Mesothelial cell of epicardium (in vitro differentiated cells): ENCODE results near the gene AGBL1. TPM values are rescaled to one million over a fixed set of nuclear protein-coding genes. Genes with fewer than 3 reads are reported as not detected.

ENCODE experiments used
- DNase-seq, 2 experiments: peaks; one replicate each; pipeline ENCODE4 v3.0.0; 2021; ENCODE audit warnings: low spot score in 2 of 2; ENCODE audit not compliant: unreplicated experiment in 2 of 2
- H3K27ac Mint-ChIP-seq: 2 replicates; pipeline ENCODE4 v1.8.0; 2021; ENCODE audit warnings: mixed read lengths
- H3K27me3 Mint-ChIP-seq: 2 replicates; pipeline ENCODE4 v1.8.0; 2021; ENCODE audit warnings: low read depth, mixed read lengths
- H3K36me3 Mint-ChIP-seq: 2 replicates; pipeline ENCODE4 v1.8.0; 2021; ENCODE audit warnings: mixed read lengths
- H3K4me1 Mint-ChIP-seq: 2 replicates; pipeline ENCODE4 v1.8.0; 2021; ENCODE audit warnings: mixed read lengths
- H3K4me3 Mint-ChIP-seq: 2 replicates; pipeline ENCODE4 v1.8.0; 2021; ENCODE audit warnings: mild to moderate bottlenecking, moderate library complexity, mixed read lengths
- H3K9me3 Mint-ChIP-seq: 2 replicates; pipeline ENCODE4 v1.8.0; 2021; ENCODE audit warnings: mixed read lengths
- total RNA-seq: library from RNA; stranded (reverse); gene quantifications from 3 replicates; pipeline ENCODE4 v1.2.1, GENCODE V29; 2021
- TF ChIP-seq, protein P1 (sequence below): fragments of 200-600 bp; sonication (generic); IDR thresholded peaks from one replicate; pipeline ENCODE4 v1.5.0; 2021; ENCODE audit warnings: antibody characterized with exemption; ENCODE audit not compliant: unreplicated experiment

AGBL1 gene
- total RNA-seq, 1 donor from 2014 or later: not detected

DNA sequence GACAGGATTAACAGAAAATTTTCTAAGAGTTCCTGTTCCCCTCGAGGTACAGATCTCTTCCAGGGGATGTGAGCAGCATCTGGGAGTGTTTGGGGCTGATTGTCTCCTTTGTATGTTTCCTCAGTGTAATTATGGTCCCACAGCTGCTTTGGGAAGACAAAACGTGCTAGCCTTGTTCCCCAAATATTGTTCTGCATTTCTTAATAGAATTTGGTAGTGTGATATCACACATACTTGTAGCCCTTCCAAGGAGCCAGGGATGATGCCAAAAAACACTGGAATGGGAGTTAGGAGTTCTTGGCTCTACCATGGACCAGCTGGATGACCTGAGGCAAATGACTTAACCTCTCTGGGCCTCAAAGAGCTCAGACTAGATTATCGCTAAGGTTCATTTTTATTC lies 19.0 kb upstream of the AGBL1 start:
- no peaks in the 10 kb centered on the region for H3K36me3 Mint-ChIP-seq
- no peak overlapping the region for H3K4me3 Mint-ChIP-seq
- H3K4me1 Mint-ChIP-seq: no peaks in the 10 kb centered on the region
- peaks cover 47% of the 10 kb centered on the region for H3K27me3 Mint-ChIP-seq
- no peak for DNase-seq
- H3K27ac Mint-ChIP-seq: no peak overlapping the region
- no peaks in the 10 kb centered on the region for H3K9me3 Mint-ChIP-seq
- TF ChIP-seq, protein P1, sequence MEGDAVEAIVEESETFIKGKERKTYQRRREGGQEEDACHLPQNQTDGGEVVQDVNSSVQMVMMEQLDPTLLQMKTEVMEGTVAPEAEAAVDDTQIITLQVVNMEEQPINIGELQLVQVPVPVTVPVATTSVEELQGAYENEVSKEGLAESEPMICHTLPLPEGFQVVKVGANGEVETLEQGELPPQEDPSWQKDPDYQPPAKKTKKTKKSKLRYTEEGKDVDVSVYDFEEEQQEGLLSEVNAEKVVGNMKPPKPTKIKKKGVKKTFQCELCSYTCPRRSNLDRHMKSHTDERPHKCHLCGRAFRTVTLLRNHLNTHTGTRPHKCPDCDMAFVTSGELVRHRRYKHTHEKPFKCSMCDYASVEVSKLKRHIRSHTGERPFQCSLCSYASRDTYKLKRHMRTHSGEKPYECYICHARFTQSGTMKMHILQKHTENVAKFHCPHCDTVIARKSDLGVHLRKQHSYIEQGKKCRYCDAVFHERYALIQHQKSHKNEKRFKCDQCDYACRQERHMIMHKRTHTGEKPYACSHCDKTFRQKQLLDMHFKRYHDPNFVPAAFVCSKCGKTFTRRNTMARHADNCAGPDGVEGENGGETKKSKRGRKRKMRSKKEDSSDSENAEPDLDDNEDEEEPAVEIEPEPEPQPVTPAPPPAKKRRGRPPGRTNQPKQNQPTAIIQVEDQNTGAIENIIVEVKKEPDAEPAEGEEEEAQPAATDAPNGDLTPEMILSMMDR: no peak

DNA sequence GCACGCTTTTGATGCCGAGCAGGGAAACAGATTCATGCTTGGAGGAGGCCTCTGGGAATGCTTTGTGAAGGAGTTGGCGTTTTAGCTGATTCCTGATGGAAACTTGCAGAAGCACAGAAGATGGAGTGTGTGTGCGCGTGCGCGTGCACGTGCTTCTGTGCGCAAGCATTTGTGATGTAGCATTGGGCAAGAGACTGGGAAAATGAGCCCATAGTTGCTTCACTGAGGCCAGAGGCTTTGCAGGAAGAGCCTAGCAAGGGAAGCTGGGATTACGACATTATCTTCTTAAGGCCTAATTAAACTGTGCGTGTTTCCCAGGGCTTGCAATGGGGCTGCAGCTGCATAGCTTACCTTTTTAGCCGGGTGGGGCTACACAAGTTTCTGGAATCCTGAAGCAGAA lies 18.1 kb upstream of the AGBL1 start:
- H3K27ac Mint-ChIP-seq: no peak overlapping the region

DNA sequence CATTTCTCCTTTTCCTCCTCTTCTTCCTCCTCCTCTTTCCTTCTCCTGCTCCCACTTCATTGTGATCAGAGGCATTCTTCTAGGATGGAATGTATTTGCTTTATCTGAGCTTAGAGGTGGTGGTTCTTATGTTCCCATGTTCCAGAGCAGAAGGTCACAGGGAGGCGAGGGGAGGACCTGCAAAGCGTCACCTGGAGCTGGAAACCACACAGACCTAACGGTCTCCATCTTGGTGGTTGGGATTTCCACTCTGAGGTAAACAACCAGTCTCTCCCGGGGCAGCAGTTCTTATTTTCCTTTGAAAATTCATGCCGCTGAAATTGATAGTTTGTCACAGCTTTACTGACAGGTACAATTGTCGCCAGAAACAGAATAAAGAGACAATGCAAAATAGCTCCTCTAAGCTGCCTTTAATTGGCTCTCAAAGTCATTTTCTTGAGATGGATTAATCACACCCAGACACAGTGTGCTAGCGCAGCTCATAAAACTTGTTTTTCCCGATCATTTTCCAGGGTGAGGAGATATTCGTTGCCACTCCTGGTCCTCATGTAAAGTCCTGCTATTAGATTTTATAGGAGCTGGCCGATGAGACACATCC lies 16.9 kb upstream of the AGBL1 start:
- DNase-seq: no peak
- TF ChIP-seq, protein P1: no peak
- H3K36me3 Mint-ChIP-seq: no peaks in the 10 kb centered on the region
- H3K27me3 Mint-ChIP-seq: peaks cover 49% of the 10 kb centered on the region
- no peaks in the 10 kb centered on the region for H3K4me1 Mint-ChIP-seq
- H3K9me3 Mint-ChIP-seq: peaks cover 9% of the 10 kb centered on the region
- no peak overlapping the region for H3K27ac Mint-ChIP-seq
- no peak overlapping the region for H3K4me3 Mint-ChIP-seq

More for the DNA sequence above, 18.1 kb upstream of the AGBL1 start:
- Mint-ChIP-seq H3K9me3 (no peaks in the 10 kb centered on the region), H3K36me3 (no peaks in the 10 kb centered on the region), H3K4me3 (no peak overlapping the region), H3K27me3 (peaks cover 45% of the 10 kb centered on the region), H3K4me1 (no peaks in the 10 kb centered on the region)
- no peak for DNase-seq
- TF ChIP-seq, protein P1: no peak

DNA sequence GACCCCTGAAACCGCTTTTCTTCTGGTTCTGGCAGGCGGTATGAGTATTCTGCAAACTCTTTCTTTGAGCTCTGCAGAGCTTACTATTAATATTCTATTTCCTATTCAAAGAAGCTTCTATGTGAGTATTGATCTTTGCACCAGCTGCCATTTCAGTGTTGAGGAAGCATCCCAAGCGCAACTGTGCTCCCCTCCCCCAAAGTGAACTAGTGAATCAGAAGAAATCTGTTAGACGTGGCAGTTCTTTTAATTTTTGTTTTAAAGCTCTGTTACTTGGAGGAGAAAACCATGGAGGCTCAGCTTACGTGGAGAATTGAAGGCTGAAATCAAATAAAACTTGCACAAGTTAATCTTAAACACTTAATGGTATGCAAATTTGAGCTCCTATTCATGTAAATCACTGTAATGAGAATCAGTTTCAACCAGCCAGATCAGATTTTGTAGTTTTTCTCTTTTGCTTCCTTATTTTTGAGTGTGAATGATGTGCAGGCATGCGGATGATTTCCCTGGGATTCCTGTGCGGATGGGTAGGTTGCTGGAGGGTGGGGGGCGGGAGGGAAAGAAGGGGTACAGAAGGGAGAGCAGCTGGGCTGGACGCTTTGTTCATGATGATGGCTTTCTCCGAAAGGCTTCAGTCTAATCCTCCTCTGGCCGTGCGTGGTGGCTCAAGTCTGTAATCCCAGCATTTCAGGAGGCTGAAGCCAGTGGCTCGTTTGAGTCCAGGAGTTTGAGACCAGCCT lies 16.1 kb upstream of the AGBL1 start:
- Mint-ChIP-seq H3K27me3 (peaks cover 52% of the 10 kb centered on the region), H3K9me3 (peaks cover 9% of the 10 kb centered on the region), H3K27ac (no peak overlapping the region), H3K4me3 (no peak overlapping the region), H3K4me1 (no peaks in the 10 kb centered on the region), H3K36me3 (no peaks in the 10 kb centered on the region)
- TF ChIP-seq, protein P1: no peak
- DNase-seq: no peak

DNA sequence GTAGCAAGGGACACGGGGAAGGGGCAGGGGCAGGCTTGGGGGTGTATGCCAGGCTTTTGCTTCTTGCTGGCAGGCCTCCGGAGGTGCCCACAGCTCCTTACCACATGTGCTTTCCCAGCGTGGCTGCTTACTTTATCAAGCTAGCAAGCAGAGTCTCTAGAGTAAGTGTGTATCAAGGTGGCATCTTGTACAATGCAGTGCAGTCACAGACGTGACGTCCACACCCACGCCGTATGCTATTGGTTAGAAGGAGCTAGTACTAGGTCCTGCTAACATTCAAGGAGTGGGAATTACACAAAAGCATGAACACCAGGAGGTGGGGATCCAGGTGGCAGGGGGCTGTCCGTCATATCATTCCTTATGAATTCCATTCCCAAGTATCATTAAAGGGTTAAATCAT lies 15.3 kb upstream of the AGBL1 start:
- peaks cover 48% of the 10 kb centered on the region for H3K27me3 Mint-ChIP-seq
- H3K9me3 Mint-ChIP-seq: peaks cover 9% of the 10 kb centered on the region
- no peaks in the 10 kb centered on the region for H3K4me1 Mint-ChIP-seq
- H3K36me3 Mint-ChIP-seq: no peaks in the 10 kb centered on the region
- no peak overlapping the region for H3K27ac Mint-ChIP-seq
- DNase-seq: no peak
- H3K4me3 Mint-ChIP-seq: no peak overlapping the region
- TF ChIP-seq, protein P1: no peak
